GM12864 (cell line): ENCODE data around the gene HES5.

Source experiments
- DNase-seq: peaks from one replicate; pipeline ENCODE4 v3.0.0-alpha.2; 2011; ENCODE audit warnings: low read depth
- H3K4me3 ChIP-seq: 2 replicates; pipeline ENCODE4 v1.5.1; 2011; ENCODE audit warnings: mild to moderate bottlenecking, low read depth, low read length, control low read depth
- TF ChIP-seq, protein P1 (sequence below): IDR thresholded peaks from 2 replicates; pipeline ENCODE4 v1.5.1; 2011; ENCODE audit warnings: low read depth, mild to moderate bottlenecking, moderate library complexity, low read length, control low read depth, inconsistent platforms; ENCODE audit errors: missing control alignments

HES5 gene

DNA sequence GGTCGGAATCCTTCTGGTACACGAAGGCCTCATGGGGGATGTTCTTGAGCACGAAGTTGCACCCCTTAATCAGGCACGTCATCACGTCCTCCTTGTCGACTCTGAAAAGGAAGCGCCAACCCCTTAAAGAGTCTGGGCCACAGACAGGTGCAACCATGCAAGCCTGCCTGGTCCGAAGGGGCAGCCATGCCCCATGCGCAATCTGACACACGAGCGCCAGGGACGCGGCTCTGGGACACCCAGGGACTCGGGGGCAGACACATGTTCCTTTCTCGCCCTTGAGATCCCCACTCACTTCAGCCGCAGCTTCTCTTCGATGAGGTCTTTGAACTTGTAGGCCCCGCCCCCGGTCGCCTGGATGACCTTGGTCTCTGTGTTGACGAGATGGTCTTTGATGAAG is 9.3 kb downstream of the HES5 start:
- TF ChIP-seq, protein P1, sequence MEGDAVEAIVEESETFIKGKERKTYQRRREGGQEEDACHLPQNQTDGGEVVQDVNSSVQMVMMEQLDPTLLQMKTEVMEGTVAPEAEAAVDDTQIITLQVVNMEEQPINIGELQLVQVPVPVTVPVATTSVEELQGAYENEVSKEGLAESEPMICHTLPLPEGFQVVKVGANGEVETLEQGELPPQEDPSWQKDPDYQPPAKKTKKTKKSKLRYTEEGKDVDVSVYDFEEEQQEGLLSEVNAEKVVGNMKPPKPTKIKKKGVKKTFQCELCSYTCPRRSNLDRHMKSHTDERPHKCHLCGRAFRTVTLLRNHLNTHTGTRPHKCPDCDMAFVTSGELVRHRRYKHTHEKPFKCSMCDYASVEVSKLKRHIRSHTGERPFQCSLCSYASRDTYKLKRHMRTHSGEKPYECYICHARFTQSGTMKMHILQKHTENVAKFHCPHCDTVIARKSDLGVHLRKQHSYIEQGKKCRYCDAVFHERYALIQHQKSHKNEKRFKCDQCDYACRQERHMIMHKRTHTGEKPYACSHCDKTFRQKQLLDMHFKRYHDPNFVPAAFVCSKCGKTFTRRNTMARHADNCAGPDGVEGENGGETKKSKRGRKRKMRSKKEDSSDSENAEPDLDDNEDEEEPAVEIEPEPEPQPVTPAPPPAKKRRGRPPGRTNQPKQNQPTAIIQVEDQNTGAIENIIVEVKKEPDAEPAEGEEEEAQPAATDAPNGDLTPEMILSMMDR: no peak
- DNase-seq: no peak
- H3K4me3 ChIP-seq: no peak overlapping the region

DNA sequence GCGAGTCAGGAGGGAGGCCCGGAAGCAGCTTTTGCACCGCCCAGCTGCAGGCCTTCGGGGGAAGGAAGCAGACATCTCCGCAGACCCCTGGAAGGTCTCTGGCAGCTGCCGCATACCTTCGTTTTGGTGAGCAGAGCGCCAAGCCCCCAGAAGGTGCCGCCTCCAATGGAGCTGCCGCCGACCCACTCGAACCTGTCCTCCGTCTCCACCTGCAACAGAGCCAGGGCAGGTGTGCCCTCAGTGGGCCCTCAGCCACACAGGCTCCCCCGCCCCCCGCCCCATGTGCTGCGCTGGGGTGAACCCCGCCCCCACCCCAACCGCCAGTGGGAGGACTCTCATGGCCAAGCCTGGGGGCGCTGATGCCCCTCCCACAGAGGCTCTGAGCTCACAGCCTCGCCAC is 9.9 kb downstream of the HES5 start:
- TF ChIP-seq, protein P1: no peak

DNA sequence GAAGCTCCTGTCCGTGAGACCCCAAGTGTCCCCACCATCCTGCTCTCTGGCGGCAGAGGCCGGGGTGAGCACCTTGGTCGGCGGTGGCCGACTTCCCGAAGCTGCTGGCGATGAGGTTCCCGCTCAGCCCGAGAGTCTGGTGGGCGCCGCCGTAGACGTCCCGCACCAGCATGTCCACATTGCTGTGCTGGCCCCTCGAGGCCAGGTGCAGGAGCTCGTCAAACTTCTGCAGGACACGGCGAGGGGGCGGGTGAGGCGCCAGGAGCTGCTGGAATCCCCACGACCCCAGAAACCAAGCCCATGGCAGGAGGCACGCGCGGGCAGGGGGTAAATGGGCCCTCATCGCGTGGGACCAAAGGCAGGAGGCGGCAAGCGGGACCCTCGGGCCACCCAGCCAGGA is 10.3 kb downstream of the HES5 start:
- H3K4me3 ChIP-seq: no peak overlapping the region
- DNase-seq: no peak

More for the DNA sequence above, 9.9 kb downstream of the HES5 start:
- no peak for DNase-seq
- H3K4me3 ChIP-seq: no peak overlapping the region

DNA sequence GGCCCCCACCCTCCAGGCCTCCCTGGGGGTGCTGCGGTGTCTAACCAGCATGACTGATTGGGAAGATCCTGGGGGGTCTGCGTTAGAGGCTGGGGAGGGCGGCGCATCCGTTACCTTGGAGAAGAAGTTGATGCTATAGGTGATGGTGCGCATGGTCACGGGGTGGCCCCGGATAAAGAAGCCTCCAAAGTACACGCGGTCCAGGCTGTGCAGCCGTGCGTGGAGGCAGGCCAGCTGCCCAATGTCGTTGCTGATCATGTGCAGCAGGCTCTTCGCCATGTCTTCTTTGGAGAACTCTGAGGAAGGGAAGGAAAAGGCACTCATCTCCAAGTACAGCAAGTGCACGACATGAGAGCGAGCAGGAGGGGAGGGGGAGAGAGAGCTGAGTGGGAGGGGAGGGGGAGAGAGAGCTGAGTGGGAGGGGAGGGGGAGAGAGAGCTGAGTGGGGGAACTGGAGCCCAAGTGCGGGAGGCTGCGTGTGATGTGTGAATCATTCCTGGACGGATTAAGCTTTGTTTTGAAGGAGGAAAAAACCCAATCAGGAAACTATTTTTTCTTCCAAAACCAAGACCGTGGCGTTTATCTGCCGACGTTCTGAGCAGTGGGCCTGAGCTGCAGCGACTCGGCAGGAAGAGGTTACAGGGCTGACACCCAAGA is 10.9 kb downstream of the HES5 start:
- DNase-seq: no peak
- TF ChIP-seq, protein P1: no peak
- no peak overlapping the region for H3K4me3 ChIP-seq

More for the DNA sequence above, 10.3 kb downstream of the HES5 start:
- TF ChIP-seq, protein P1: no peak

DNA sequence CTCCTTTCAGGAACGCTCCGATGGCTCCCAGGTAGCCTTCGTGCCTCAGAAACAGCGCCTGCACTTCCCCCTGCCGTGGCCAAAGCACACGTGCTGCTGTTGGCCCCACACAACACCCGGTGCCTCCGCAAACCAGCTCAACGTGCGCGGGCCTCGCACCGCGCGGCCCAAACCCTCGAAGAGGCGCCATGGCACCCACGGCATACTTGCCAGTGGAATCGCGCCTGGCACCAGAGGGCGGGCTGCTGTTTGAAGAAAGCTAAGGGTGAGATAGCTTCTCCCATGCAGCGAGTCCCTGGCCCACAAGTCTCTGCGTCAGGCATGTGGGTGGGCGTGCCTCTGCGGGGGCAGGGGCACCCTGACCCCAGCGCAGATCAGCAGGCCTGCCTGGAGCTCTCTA is 11.5 kb downstream of the HES5 start:
- no peak overlapping the region for H3K4me3 ChIP-seq
- TF ChIP-seq, protein P1: no peak
- no peak for DNase-seq

DNA sequence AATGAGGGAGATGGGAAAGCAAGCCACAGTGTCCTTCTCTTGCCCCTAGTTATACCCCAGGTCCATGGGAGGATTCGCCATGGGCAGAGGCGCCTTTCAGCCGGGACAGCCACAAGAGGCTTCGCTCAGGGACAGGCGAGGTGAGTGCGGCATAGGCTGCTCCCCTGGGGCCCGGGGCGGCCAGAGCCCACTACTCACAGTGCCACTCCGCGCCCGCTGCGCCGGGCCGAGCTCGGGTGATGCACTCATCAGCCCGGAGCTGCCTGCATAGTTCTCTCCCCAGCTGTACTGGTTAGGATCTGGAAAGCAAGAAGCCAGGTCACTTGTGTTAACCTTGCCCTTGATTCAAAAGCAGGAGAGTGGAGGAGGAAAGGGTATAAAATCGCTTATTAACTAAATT is 12.1 kb downstream of the HES5 start:
- DNase-seq: no peak
- TF ChIP-seq, protein P1: no peak
- H3K4me3 ChIP-seq: no peak overlapping the region

DNA sequence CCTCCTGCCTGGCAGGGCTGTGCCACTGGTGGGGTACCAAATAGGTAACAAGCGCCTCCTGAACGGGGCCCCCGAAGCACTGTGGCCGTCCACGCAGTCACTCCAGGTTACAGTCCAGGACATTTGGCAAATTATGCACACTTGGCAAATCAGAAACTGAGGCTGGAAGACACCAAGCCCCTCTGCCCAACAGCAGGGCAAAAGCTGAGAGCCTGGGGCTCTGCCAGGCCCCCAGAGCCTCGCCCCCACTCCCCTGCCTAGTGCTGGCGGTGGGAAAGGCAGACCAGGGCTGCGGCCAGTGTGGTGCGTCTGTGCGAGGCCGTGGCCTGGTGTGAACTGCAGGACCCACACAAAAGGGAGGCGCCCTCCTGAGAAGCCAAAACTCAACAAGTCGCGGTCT is 13.1 kb downstream of the HES5 start:
- TF ChIP-seq, protein P1: no peak
- H3K4me3 ChIP-seq: no peak overlapping the region
- DNase-seq: no peak
